Stimulated activated CD8-positive, alpha-beta memory T cell treated with anti-CD3 and anti-CD28 coated beads, Interleukin-7, amount 100 ng/mL, for 24 hours (primary cell): Measurements from ENCODE around the gene TXN2.
"Not testable (repeated sequence)": the region's sequence is repeated elsewhere in the genome, so short reads cannot be mapped to it uniquely, and the experiment has no call there.

Experiments used
- DNase-seq: peaks from one replicate; pipeline ENCODE4 v3.0.0-alpha.2; 2020; ENCODE audit warnings: low read depth

The TXN2 gene, protein sequence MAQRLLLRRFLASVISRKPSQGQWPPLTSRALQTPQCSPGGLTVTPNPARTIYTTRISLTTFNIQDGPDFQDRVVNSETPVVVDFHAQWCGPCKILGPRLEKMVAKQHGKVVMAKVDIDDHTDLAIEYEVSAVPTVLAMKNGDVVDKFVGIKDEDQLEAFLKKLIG

DNA sequence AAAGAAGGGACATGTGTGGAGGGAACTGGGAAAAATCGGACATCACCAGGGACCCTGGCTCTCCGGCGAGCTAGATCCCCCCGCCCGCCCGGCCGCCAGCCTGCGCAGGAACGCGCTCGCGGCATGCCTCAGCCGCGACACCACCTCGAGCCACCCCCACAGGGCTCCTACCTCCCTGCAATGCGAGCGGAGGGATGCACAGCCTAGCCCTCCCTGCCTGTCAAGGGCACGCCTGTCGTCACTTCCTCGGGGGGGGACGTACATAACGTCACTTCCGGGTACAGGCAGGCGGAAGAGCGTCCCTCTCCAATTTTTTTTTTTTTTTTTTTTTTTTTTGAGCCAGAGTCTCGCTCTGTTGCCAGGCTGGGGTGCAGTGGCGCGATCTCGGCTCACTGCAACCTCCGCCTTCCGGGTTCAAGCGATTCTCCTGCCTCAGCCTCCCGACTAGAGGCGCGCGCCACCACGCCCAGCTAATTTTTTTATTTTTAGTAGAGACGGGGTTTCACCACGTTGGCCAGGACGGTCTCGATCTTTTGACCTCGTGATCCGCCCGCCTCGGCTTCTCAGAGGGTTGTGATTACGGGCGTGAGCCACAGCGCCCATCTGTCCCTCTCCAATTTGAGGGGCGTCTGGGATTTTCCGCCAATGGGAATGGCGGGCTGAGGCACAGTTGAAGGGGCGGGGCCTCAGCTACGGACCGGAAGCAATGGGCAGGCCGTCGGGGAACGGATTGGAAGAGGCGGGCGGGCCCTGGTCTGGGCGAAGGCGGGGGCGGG, at the start of gene TXN2:
Gene TXN2 (minus strand): TSS at position 248 of the 776 bp plus-strand sequence. CDS start 803 bp downstream, outside the sequence.
- peak; percentile 93 for DNase-seq

DNA sequence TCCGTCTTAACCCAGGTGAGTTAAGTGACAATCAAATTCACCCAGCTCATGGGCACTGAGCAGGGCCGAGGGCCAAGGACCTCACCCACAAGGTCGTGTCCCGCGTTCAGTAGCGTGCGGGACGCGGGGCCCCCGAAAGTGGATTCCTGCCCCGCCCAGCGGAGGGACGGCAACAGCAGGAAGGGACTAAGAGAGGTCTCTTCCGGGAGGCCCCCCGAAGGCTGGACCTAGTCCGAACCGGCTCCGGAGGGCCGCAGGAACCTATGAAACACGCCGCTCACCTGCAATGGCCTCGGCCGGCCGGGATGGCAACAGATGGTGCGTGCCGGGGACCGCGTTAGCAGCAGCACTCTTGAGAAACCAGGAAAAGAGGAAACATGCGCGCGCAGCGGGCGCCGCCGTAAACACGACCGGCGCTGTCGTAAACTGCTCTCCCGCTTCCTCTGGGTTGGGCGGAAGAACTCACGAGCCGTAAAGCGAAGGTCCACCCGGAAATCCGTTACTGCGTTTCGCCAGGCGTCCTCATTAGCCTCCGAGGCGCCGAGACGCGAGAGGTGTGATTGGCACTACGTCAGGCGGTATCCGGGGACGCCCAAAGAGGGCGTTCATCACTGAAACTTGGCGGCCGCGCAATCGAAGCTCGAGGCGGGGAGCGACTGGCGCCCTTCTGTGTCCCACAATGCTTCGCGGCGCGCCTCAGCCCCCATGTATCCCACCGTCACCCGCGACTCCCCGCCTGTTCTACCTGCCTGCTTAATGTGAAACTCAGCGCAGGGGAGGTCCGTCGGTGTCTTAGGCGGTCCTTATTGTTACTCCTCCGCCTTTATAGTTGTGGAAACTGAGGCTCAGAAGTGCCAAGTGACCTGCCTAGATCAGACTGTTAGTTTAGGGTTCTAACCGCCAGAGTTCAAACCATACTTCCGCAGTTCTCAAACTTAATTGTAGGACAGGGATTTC, 47.6 kb upstream of the TXN2 start, which contains the start of gene EIF3D:
Gene EIF3D (minus strand): TSS at position 372 of the 957 bp plus-strand sequence. CDS start 3,045 bp downstream, outside the sequence.
- peak; percentile 95 for DNase-seq

DNA sequence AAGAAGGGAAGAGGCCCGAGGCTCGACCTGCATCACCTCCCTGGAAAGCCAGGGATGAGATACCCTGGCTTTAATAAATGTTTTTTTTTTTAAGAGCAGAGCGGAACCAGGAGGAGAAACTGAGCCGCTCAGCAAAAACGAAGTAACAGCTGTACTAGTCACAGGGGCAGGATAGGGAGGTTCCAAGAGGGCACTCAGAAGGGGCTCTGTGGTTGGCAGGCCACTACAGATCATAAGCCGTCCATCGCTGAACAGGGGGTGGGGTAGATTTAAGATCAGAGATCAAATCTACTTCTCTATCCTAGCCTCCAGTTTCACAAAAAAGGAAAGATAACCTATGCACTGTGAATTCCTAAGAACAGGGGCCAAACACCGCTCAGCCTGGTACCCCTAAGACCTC, 46.9 kb upstream of the TXN2 start:
- no peak for DNase-seq

DNA sequence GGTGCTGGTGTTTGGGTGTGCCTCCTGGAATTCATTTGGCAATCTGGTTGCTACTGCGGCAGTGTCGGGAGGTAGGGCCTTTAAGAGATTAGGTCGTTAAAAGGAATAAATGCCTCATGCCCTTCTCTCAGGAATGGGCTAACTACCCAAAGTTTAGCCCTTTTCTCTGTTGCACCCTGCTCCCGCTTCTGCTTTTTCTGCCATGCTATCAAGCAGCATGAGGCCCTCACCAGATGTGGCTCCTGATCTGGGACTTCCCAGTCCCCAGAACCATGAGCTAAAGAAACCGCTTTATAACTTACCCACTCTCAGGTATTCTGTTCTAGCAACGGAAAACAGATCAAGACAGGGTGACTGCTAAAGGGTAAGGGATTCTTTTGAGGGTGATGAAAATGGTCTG, 41.2 kb upstream of the TXN2 start:
- DNase-seq, result no peak

DNA sequence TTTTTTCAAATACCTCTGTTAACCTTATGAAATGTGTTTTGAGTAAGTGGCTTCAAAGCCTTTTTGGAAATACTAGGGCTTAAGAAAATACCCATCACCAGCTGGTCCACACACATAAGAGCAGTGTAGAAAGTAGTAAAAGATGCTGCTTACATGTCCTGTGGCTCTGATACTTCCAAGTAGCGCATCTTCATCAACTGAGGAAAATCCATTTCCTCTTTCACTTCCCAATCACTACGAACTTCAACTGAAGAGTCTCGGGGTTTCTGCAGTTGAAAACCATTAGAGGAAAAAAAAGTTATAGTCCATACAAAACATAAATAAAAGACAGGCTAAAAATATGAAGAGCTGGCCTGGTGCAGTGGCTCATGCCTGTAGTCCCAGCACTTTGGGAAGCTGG, 39.0 kb upstream of the TXN2 start:
- DNase-seq, result no peak

DNA sequence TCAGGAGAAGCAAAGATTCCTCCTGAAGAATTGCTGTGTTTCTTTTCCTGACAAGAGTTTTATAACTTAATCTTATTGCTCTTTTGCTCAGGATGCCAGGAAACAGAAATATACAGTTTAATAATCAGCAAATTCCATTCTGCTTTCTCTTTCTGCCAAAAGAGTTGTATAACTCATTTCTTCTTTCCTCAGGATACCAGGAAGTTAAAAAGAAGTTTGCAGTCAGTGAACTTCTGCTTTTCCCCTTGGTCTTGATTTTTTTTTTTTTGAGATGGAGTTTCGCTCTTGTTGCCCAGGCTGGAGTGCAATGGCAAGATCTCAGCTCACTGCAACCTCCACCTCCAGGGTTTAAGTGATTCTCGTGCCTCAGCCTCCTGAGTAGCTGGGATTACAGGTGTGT, 38.5 kb upstream of the TXN2 start:
- not testable (repeated sequence) for DNase-seq

DNA sequence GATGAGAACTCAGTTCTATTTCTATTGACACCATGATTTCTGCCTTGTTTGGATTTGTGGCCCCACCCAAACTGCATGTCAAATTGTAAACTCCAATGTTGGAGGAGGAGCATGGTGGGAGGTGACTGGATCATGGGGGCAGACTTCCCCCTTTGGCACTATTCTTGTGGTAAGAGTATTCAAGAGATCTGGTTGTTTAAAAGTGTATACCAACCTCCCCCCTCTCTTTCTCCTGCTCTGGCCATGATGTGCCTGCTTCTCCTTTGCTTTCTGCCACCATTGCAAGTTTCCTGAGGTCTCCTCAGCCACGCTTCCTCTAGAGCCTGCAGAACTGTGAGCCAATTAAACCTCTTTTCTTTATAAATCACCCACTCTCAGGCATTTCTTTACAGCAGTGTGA, 33.3 kb upstream of the TXN2 start:
- no peak for DNase-seq

DNA sequence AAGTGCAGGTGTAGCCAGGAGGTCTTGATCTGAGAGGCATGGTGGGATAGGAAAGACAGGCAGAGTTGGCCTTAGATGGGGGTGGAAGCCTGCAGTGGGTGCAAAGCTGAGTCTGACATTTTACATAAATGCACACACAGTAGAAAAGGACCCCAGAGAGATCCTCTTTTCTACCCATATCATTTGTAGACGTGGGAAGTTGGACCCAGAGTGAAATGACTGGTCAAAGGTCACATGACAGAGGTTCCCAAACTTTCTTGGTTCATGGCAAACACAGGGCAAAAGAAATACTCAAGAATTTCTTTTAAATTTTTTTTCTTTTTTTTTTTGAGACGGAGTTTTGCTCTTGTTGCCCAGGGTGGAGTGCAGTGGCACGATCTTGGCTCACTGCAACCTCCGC, 31.6 kb upstream of the TXN2 start:
- no peak for DNase-seq

DNA sequence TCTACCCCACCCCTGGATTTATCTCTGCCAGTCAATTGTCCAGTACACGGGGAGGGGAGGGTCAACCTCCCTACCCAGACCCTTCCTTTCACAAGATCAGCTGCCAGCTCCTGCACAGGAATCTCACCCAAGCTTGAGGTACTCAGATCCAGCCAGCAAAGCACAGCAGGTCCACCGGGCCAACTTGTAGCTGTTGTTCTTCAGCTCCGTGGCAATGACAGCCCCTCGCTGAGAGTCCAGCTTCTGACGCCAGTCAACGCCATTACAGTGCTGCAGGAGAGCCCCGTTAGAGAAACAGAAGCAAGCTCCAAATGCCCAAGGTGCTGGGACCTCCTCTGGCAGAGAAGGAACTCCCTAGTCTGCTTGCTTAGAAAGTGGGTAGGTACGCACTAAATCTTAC, 30.9 kb upstream of the TXN2 start:
- no peak for DNase-seq

DNA sequence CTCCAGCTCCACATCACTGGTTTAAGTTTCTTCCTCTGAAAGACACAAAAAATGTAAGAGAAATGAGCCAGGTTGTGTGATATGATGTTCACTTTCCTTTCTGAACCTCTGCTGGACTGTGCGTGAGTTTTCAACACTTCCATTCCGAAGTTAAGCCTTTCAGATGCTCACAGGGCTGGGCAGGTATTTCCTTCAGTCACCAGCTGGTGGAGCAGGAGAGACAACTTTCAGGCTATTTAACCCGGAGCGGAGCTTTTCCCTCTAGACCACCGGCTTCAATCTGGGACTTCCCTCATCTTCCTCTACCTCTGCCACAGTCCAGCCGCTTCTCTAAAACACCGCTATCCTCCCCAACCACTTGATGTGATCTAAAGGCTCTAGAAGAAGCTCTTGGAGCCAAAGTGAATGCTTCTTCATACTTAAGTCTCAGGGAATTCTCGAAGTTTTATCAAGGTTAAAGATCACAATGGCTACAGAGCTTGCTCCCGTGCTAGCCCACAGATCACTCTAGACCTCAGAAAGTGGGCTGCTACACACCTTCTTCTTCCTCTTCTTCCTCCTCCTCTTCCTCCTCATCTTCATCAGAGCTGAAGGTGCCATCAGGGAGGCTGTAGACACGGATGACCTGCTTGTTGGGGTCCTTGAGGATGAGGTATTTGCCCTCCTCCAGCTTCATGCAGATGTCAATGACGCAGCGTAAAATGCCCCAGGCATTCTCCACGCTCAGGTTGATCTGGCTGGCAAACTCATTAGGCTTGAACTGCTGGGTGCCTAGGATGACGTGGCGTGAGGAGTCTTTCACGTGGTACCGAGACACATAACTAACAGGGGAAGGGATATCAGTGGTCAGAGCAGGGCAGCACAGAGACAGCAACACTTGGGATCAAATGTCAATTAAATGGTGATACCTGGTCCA, 29.8 kb upstream of the TXN2 start:
- DNase-seq, result no peak

DNA sequence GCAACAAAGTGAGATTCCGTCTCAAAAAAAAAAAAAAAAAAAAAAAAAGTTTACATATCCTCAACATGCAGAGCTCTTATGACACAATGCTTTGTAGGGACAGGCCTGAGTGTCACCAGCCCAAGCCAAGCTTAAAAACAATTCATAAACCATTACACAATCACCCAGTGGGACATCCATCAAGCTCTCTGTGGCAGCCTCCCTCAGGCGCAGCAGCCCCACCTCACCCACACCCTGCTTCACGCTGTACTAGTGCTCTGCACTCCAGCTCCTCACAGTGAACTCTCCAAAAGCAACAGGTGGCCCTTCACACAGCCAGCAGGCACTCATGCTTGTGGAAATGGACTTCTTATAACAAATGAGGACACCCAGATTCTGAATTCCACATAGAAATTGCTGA, 28.9 kb upstream of the TXN2 start:
- no peak for DNase-seq

DNA sequence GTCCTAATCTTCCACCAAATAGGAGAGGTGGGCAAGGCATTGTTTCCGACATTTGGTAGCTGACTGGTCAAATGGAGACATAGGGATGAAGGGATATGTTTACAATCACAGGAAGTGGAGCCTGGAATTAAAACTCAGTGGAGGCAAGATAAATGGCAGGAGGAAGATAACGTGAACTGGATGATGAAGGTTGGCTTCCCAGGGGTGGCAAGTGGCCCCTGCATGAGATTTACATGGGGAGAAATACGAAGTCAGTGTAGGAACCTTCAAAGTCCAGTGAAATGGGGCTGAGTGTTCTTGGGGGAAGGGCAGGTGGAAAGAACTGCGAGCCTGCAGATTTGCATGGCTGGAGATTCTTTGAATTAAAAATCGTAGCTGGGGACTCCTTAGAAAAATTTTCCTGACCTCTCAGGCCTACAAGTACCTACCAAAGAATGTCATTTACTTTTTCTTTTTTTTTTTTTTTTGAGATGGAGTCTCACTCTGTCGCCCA, 26.1 kb upstream of the TXN2 start:
- DNase-seq, result no peak

DNA sequence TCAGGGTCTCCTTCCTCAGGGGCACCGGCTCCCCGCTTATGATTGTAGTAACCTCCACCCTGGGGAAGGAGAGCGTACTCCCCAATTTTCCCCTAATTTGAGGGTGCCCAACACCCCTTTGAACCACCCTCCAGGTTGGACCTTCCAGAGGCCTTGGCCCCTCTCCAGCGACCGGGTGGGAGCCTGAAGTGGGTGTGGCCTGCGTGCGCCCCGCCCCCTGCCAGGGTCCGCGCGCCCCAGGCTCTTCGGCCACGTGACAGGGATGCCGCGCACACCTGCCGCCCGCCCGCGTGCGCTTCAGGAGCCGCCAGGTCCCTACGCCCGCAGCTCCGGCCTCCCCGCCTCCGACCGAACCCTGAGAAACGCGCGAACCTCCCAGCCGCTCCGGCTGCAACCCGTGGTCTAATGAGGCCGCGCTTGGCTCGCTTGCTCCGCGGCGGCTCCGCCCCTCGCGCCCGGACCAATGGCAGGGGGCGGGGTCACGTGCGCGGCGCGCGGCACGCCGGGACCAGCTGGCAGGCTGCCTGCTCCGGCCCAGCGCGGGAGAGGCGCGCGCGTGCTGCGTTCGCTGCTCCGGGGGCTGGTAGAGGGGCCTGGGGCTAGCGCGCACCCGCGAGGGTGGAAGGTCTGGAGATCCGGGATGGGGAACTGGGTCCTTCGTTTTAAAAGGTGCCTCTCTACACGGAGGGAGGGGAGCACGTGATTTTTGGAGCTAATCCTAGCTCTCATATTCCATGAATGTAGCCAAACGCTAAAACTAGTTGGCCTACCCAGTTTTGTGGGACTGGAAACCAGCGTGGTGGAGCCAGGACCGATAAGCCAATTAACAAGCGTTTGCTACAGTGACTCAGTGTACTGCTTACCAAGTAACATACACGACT, 25.4 kb upstream of the TXN2 start, which contains the start of gene FOXRED2:
Gene FOXRED2 (minus strand): TSS at position 404 of the 881 bp plus-strand sequence. CDS start 618 bp downstream, outside the sequence.
- peak; percentile 68 for DNase-seq

DNA sequence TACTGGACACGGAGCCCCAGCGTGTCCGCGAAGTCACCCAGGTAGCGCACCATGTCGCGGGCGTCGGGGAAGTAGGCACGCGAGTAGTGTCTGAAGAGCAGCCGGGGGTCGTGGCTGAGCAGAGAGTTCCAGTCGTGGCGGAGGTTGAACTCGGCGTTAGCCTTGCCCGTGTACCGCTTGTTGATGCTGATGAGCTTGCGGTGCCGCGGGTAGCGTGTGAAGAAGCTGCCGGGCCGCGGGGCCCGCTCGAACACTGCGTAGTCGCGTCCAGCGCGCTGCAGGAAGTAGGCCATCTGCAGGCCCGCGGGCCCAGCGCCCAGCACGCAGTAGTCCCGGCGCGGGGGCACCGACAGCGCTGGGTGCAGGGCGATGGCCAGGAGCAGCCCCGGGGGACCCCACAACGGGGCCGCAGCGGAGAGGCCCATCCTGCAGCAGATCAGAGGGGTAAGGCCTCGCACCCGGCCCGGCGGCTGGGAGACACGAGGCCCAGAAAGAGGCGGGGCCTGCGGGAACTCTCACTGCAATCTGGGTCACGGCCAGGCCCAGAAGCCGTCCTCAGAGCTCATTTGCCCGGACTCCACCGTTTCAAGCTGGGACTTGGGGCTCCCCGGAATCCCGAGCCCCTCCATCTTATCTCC, 24.7 kb upstream of the TXN2 start:
- no peak for DNase-seq

DNA sequence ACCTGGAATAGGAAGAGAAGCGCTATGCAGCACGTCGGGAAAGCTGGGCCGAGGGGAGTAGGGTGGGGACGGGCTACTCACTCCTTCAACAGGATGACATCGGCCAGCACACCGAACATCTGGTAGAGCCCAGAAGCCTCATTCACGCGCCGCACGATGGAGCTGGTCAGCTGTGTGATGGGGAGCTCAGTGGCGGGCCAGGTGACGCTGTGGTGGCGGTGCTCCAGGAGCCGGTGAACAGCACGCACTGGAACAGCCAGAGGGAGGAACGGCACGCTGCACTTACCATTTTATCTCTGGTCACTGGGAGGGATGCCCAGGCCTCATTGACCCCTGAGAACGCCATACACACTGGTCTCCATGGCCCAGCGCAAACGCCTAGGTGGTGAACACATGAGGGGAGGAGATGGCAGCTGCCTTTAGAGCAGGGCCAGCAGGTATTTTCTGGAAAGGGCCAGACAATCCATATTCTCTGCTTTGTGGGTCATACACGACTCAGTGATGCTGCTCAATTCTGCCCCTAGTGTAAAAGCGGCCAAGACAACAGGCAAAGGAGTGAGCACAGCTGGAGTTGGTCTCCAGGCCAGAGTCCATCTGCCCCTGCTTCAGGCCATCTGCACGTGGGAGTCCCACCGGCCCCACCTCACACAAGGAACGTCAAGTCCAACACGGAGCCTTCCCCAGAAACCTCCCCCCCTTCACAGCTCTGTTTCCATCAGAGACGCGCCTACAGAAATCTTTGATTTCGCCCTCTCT, 16.6 kb upstream of the TXN2 start:
- DNase-seq, result no peak

DNA sequence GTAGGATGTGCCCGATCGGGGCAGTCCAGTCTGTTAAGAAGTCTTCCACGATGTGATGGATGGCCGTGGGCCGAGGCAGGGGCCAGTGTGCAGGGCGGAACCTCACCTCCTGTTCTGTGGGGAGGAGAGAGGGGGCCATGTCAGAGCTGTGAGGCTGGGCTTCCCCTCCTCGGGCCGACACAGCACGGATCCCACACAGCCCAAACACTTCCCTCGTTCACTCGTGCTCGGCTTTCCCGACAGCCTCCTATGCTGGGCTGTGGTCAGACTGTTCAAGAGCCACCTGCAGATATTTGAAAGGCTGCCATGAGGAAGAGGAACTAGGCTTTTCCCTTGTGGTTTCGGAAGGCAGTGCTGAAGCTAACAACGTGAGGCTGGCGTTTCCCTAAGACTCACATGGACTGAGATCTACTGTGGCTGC, 12.3 kb upstream of the TXN2 start:
- no peak for DNase-seq

DNA sequence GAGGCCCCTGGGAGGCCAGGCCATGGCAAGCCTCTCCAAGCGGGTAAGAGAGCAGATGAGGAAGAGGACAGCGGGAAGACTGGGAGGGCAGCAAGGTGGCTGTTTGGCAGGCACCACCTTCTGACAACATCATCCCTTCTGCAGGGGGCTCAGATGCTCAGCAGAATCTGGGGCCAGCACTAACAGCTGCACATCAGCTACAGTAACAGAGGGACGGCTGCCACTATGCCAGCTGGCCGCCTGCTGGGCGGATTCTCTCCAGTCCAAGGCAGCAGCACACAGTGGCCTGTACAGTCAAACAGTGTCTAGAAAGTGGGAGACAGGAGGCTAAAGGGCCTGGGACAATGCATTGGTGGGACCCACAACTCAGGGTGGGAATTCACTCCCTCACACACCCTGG, 10.7 kb upstream of the TXN2 start:
- DNase-seq, result no peak

DNA sequence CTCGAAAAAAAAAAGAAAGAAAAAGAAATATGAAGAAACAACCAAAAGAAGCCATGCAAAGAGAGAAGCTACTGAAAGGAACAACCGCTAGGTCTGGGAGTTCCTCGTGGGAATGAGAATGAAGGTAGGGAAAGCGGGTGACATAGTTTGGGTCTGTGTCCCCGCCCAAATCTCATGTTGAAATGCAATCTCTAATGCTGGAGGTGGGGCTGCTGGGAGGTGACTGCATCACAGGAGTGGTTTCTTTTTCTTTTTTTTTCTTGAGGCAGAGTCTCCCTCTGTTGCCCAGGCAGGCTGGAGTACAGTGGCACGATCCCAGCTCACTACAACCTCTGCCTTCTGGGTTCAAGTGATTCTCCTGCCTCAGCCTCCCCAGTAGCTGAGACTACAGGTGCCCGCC, 9.7 kb upstream of the TXN2 start:
- DNase-seq, result no peak
